Stimulated activated memory B cell treated with anti-CD40 and anti-IgM and Interleukin-4, amounts not matched to agents 10 μg/mL and 1 μg/mL and 100 μg/mL, for 72 hours (primary cell): ENCODE measurements around the gene NFATC2.
A peak's percentile ranks its signal among the peaks of the same experiment; 100 is the strongest.

Experiments used
- ATAC-seq: fragments of 150-1000 bp; cut with Tn5 transposase; 2 replicates; pipeline ENCODE4 v1.10.0; 2021
- H3K27ac Mint-ChIP-seq: one replicate; pipeline ENCODE4 v1.8.0; 2022; ENCODE audit warnings: mild to moderate bottlenecking, mixed read lengths
- H3K27me3 Mint-ChIP-seq: one replicate; pipeline ENCODE4 v1.8.0; 2022; ENCODE audit warnings: mixed read lengths
- H3K36me3 Mint-ChIP-seq: one replicate; pipeline ENCODE4 v1.8.0; 2022; ENCODE audit warnings: mixed read lengths
- H3K4me1 Mint-ChIP-seq: one replicate; pipeline ENCODE4 v1.8.0; 2022; ENCODE audit warnings: mixed read lengths
- H3K4me3 Mint-ChIP-seq: one replicate; pipeline ENCODE4 v1.8.0; 2022; ENCODE audit warnings: mild to moderate bottlenecking, moderate library complexity, mixed read lengths
- H3K9me3 Mint-ChIP-seq: one replicate; pipeline ENCODE4 v1.8.0; 2022; ENCODE audit warnings: mixed read lengths

Gene NFATC2

GRCh38 chr20:51400051-51400926, 142.2 kb downstream of the NFATC2 start:
- Mint-ChIP-seq H3K4me1 (peaks cover 69% of the 10 kb centered on the region), H3K9me3 (no peaks in the 10 kb centered on the region), H3K27ac (peak overlapping the region; percentile 95), H3K27me3 (no peaks in the 10 kb centered on the region), H3K4me3 (peak overlapping the region; percentile 61), H3K36me3 (peaks cover 60% of the 10 kb centered on the region)
- peak; percentile 86 for ATAC-seq

GRCh38 chr20:51399006-51399890, 143.3 kb downstream of the NFATC2 start:
- Mint-ChIP-seq H3K27me3 (no peaks in the 10 kb centered on the region), H3K4me1 (peaks cover 66% of the 10 kb centered on the region), H3K36me3 (peaks cover 60% of the 10 kb centered on the region), H3K27ac (peak overlapping the region; percentile 95), H3K4me3 (no peak overlapping the region), H3K9me3 (no peaks in the 10 kb centered on the region)
- ATAC-seq: no peak

GRCh38 chr20:51398552-51398951, 144.0 kb downstream of the NFATC2 start:
- Mint-ChIP-seq H3K36me3 (peaks cover 55% of the 10 kb centered on the region), H3K4me3 (no peak overlapping the region), H3K9me3 (no peaks in the 10 kb centered on the region), H3K4me1 (peaks cover 63% of the 10 kb centered on the region), H3K27me3 (no peaks in the 10 kb centered on the region), H3K27ac (peak overlapping the region; percentile 95)
- ATAC-seq: no peak

GRCh38 chr20:51398083-51398482, 144.4 kb downstream of the NFATC2 start:
- no peak for ATAC-seq
- Mint-ChIP-seq H3K27me3 (no peaks in the 10 kb centered on the region), H3K36me3 (peaks cover 54% of the 10 kb centered on the region), H3K4me1 (peaks cover 59% of the 10 kb centered on the region), H3K27ac (peak overlapping the region; percentile 95), H3K4me3 (no peak overlapping the region), H3K9me3 (no peaks in the 10 kb centered on the region)

GRCh38 chr20:51397137-51397536, 145.4 kb downstream of the NFATC2 start:
- ATAC-seq: no peak
- Mint-ChIP-seq H3K27ac (peak overlapping the region; percentile 95), H3K9me3 (no peaks in the 10 kb centered on the region), H3K4me3 (no peak overlapping the region), H3K4me1 (peaks cover 59% of the 10 kb centered on the region), H3K36me3 (peaks cover 62% of the 10 kb centered on the region), H3K27me3 (no peaks in the 10 kb centered on the region)

GRCh38 chr20:51396365-51396909, 146.1 kb downstream of the NFATC2 start:
- Mint-ChIP-seq H3K9me3 (no peaks in the 10 kb centered on the region), H3K27me3 (no peaks in the 10 kb centered on the region), H3K4me1 (peaks cover 53% of the 10 kb centered on the region), H3K4me3 (no peak overlapping the region), H3K36me3 (peaks cover 61% of the 10 kb centered on the region), H3K27ac (peak overlapping the region; percentile 95)
- ATAC-seq: no peak

- Mint-ChIP-seq H3K9me3 (no peaks in the 10 kb centered on the region), H3K27me3 (no peaks in the 10 kb centered on the region), H3K27ac (peak overlapping the region; percentile 11), H3K4me1 (peaks cover 36% of the 10 kb centered on the region), H3K4me3 (no peak overlapping the region), H3K36me3 (peaks cover 65% of the 10 kb centered on the region)
- ATAC-seq: no peak
Observed at GRCh38 chr20:51394706-51395105, 147.8 kb downstream of the NFATC2 start.

- Mint-ChIP-seq H3K27ac (peak overlapping the region; percentile 11), H3K36me3 (peaks cover 64% of the 10 kb centered on the region), H3K9me3 (no peaks in the 10 kb centered on the region), H3K4me3 (no peak overlapping the region), H3K27me3 (no peaks in the 10 kb centered on the region), H3K4me1 (peaks cover 24% of the 10 kb centered on the region)
- ATAC-seq: no peak
Observed at GRCh38 chr20:51393571-51393970, 148.9 kb downstream of the NFATC2 start.

- ATAC-seq: peak; percentile 41
- H3K4me1 Mint-ChIP-seq: peaks cover 26% of the 10 kb centered on the region
- peak overlapping the region; percentile 17 for H3K27ac Mint-ChIP-seq
- peaks cover 56% of the 10 kb centered on the region for H3K36me3 Mint-ChIP-seq
- H3K9me3 Mint-ChIP-seq: no peaks in the 10 kb centered on the region
- no peak overlapping the region for H3K4me3 Mint-ChIP-seq
- no peaks in the 10 kb centered on the region for H3K27me3 Mint-ChIP-seq
Observed at GRCh38 chr20:51392614-51393186, 149.8 kb downstream of the NFATC2 start.

GRCh38 chr20:51391926-51392325, 150.6 kb downstream of the NFATC2 start:
- Mint-ChIP-seq H3K27ac (peak overlapping the region; percentile 17), H3K36me3 (peaks cover 48% of the 10 kb centered on the region), H3K4me1 (peaks cover 30% of the 10 kb centered on the region), H3K9me3 (no peaks in the 10 kb centered on the region), H3K27me3 (no peaks in the 10 kb centered on the region), H3K4me3 (no peak overlapping the region)
- ATAC-seq: no peak

- H3K4me1 Mint-ChIP-seq: peaks cover 45% of the 10 kb centered on the region
- no peaks in the 10 kb centered on the region for H3K27me3 Mint-ChIP-seq
- peaks cover 44% of the 10 kb centered on the region for H3K36me3 Mint-ChIP-seq
- ATAC-seq: no peak
- no peak overlapping the region for H3K4me3 Mint-ChIP-seq
- H3K27ac Mint-ChIP-seq: peak overlapping the region; percentile 37
- no peaks in the 10 kb centered on the region for H3K9me3 Mint-ChIP-seq
Observed at GRCh38 chr20:51389543-51390264, 152.8 kb downstream of the NFATC2 start.

- H3K36me3 Mint-ChIP-seq: peaks cover 42% of the 10 kb centered on the region
- H3K27me3 Mint-ChIP-seq: no peaks in the 10 kb centered on the region
- H3K9me3 Mint-ChIP-seq: no peaks in the 10 kb centered on the region
- H3K4me1 Mint-ChIP-seq: peaks cover 42% of the 10 kb centered on the region
- no peak for ATAC-seq
- H3K27ac Mint-ChIP-seq: no peak overlapping the region
- no peak overlapping the region for H3K4me3 Mint-ChIP-seq
Observed at GRCh38 chr20:51388756-51389542, 153.6 kb downstream of the NFATC2 start.

GRCh38 chr20:51388227-51388626, 154.3 kb downstream of the NFATC2 start:
- peaks cover 48% of the 10 kb centered on the region for H3K36me3 Mint-ChIP-seq
- peaks cover 48% of the 10 kb centered on the region for H3K4me1 Mint-ChIP-seq
- H3K4me3 Mint-ChIP-seq: no peak overlapping the region
- ATAC-seq: no peak
- H3K27ac Mint-ChIP-seq: no peak overlapping the region
- no peaks in the 10 kb centered on the region for H3K27me3 Mint-ChIP-seq
- no peaks in the 10 kb centered on the region for H3K9me3 Mint-ChIP-seq
